Activated T-helper 2 cell treated with anti-CD3 and anti-CD28 coated beads, Interferon-gamma antibody, Interleukin-2, Interleukin-4, amounts not matched to agents 10 μg/mL and 5 μg/mL and 100 μg/mL, durations not matched to agents 14 hours and 24 hours and 36 hours (primary cell): ENCODE measurements around the gene AGAP1. TPM values are rescaled to one million over a fixed set of nuclear protein-coding genes. Genes with fewer than 3 reads are reported as not detected.

Experiments used
- DNase-seq: peaks from one replicate; pipeline ENCODE4 v3.0.0; 2021; ENCODE audit warnings: low spot score
- H3K27ac Mint-ChIP-seq: one replicate; pipeline ENCODE4 v1.8.0; 2021; ENCODE audit warnings: mixed read lengths
- H3K27me3 Mint-ChIP-seq: one replicate; pipeline ENCODE4 v1.8.0; 2021; ENCODE audit warnings: low read depth, mixed read lengths
- H3K36me3 Mint-ChIP-seq: one replicate; pipeline ENCODE4 v1.8.0; 2021; ENCODE audit warnings: low read depth, mixed read lengths
- H3K4me1 Mint-ChIP-seq: one replicate; pipeline ENCODE4 v1.8.0; 2021; ENCODE audit warnings: low read depth, mixed read lengths
- H3K4me3 Mint-ChIP-seq: one replicate; pipeline ENCODE4 v1.8.0; 2021; ENCODE audit warnings: low read depth, mild to moderate bottlenecking, moderate library complexity, mixed read lengths
- H3K9me3 Mint-ChIP-seq: one replicate; pipeline ENCODE4 v1.8.0; 2021; ENCODE audit warnings: mixed read lengths
- intact Hi-C: fragments of 100-400 bp; cut with micrococcal nuclease; formaldehyde crosslinking; loops from one replicate; pipeline ENCODE4 v1.15.1; 2023
- total RNA-seq: library from RNA; stranded (reverse); gene quantifications from 2 replicates; pipeline ENCODE4 v1.2.3, GENCODE V29; 2022

The AGAP1 gene
- total RNA-seq, 1 donor from 2014 or later, result 1.8 TPM

GRCh38 chr2:235949567-235950472, 456.0 kb downstream of the AGAP1 start:
- DNase-seq, result no peak
- Mint-ChIP-seq H3K9me3 (no peaks in the 10 kb centered on the region), H3K4me3 (no peak overlapping the region), H3K36me3 (no peaks in the 10 kb centered on the region), H3K27me3 (peaks cover 39% of the 10 kb centered on the region), H3K27ac (no peak overlapping the region), H3K4me1 (peaks cover 13% of the 10 kb centered on the region)
- intact Hi-C loops, result no loop called here

GRCh38 chr2:235950473-235950809, 456.6 kb downstream of the AGAP1 start:
- Mint-ChIP-seq H3K9me3 (no peaks in the 10 kb centered on the region), H3K4me1 (peaks cover 13% of the 10 kb centered on the region), H3K27me3 (peaks cover 43% of the 10 kb centered on the region), H3K27ac (no peak overlapping the region), H3K36me3 (no peaks in the 10 kb centered on the region), H3K4me3 (no peak overlapping the region)
- no peak for DNase-seq
- intact Hi-C loops, result no loop called here

- peaks cover 45% of the 10 kb centered on the region for H3K27me3 Mint-ChIP-seq
- peaks cover 13% of the 10 kb centered on the region for H3K4me1 Mint-ChIP-seq
- intact Hi-C loops, result no loop called here
- no peak overlapping the region for H3K27ac Mint-ChIP-seq
- no peak for DNase-seq
- no peaks in the 10 kb centered on the region for H3K36me3 Mint-ChIP-seq
- H3K4me3 Mint-ChIP-seq, result no peak overlapping the region
- H3K9me3 Mint-ChIP-seq, result no peaks in the 10 kb centered on the region
These were observed 457.6 kb downstream of the AGAP1 start for GRCh38 chr2:235951493-235951892.

GRCh38 chr2:235951982-235952381, 458.1 kb downstream of the AGAP1 start:
- Mint-ChIP-seq H3K9me3 (no peaks in the 10 kb centered on the region), H3K27me3 (peaks cover 48% of the 10 kb centered on the region), H3K36me3 (no peaks in the 10 kb centered on the region), H3K27ac (no peak overlapping the region), H3K4me1 (peaks cover 13% of the 10 kb centered on the region), H3K4me3 (no peak overlapping the region)
- DNase-seq, result peak; percentile 48
- intact Hi-C loops, result no loop called here

GRCh38 chr2:235952714-235953113, 458.9 kb downstream of the AGAP1 start:
- intact Hi-C loops, result no loop called here
- DNase-seq, result no peak
- no peak overlapping the region for H3K4me3 Mint-ChIP-seq
- no peaks in the 10 kb centered on the region for H3K36me3 Mint-ChIP-seq
- H3K27ac Mint-ChIP-seq, result no peak overlapping the region
- H3K9me3 Mint-ChIP-seq, result no peaks in the 10 kb centered on the region
- peaks cover 50% of the 10 kb centered on the region for H3K27me3 Mint-ChIP-seq
- peaks cover 13% of the 10 kb centered on the region for H3K4me1 Mint-ChIP-seq

GRCh38 chr2:235954281-235954680, 460.4 kb downstream of the AGAP1 start:
- Mint-ChIP-seq H3K4me3 (no peak overlapping the region), H3K27me3 (peaks cover 44% of the 10 kb centered on the region), H3K4me1 (peaks cover 13% of the 10 kb centered on the region), H3K36me3 (no peaks in the 10 kb centered on the region), H3K27ac (no peak overlapping the region), H3K9me3 (no peaks in the 10 kb centered on the region)
- DNase-seq, result no peak
- intact Hi-C loops, result no loop called here

- intact Hi-C loops, result no loop called here
- Mint-ChIP-seq H3K27ac (no peak overlapping the region), H3K27me3 (peaks cover 37% of the 10 kb centered on the region), H3K36me3 (no peaks in the 10 kb centered on the region), H3K9me3 (no peaks in the 10 kb centered on the region), H3K4me3 (no peak overlapping the region), H3K4me1 (peaks cover 13% of the 10 kb centered on the region)
- DNase-seq, result no peak
These were observed 461.1 kb downstream of the AGAP1 start for GRCh38 chr2:235954888-235955480.

- H3K4me3 Mint-ChIP-seq, result no peak overlapping the region
- H3K27ac Mint-ChIP-seq, result no peak overlapping the region
- no peaks in the 10 kb centered on the region for H3K9me3 Mint-ChIP-seq
- H3K36me3 Mint-ChIP-seq, result no peaks in the 10 kb centered on the region
- H3K4me1 Mint-ChIP-seq, result peaks cover 13% of the 10 kb centered on the region
- H3K27me3 Mint-ChIP-seq, result peaks cover 34% of the 10 kb centered on the region
- intact Hi-C loops, result no loop called here
- no peak for DNase-seq
These were observed 461.8 kb downstream of the AGAP1 start for GRCh38 chr2:235955664-235956063.

- intact Hi-C loops, result no loop called here
- H3K4me1 Mint-ChIP-seq, result peaks cover 9% of the 10 kb centered on the region
- DNase-seq, result no peak
- no peak overlapping the region for H3K4me3 Mint-ChIP-seq
- H3K36me3 Mint-ChIP-seq, result no peaks in the 10 kb centered on the region
- peaks cover 29% of the 10 kb centered on the region for H3K27me3 Mint-ChIP-seq
- no peaks in the 10 kb centered on the region for H3K9me3 Mint-ChIP-seq
- no peak overlapping the region for H3K27ac Mint-ChIP-seq
These were observed 462.6 kb downstream of the AGAP1 start for GRCh38 chr2:235956281-235956970.

- DNase-seq, result no peak
- Mint-ChIP-seq H3K4me1 (peaks cover 2% of the 10 kb centered on the region), H3K9me3 (no peaks in the 10 kb centered on the region), H3K27me3 (peaks cover 23% of the 10 kb centered on the region), H3K27ac (no peak overlapping the region), H3K36me3 (no peaks in the 10 kb centered on the region), H3K4me3 (no peak overlapping the region)
- intact Hi-C loops, result no loop called here
These were observed 463.4 kb downstream of the AGAP1 start for GRCh38 chr2:235957251-235957650.

GRCh38 chr2:235958221-235958930, 464.5 kb downstream of the AGAP1 start:
- intact Hi-C loops, result no loop called here
- Mint-ChIP-seq H3K36me3 (no peaks in the 10 kb centered on the region), H3K27ac (no peak overlapping the region), H3K4me3 (no peak overlapping the region), H3K9me3 (no peaks in the 10 kb centered on the region), H3K4me1 (no peaks in the 10 kb centered on the region), H3K27me3 (peaks cover 18% of the 10 kb centered on the region)
- no peak for DNase-seq

- no peaks in the 10 kb centered on the region for H3K9me3 Mint-ChIP-seq
- H3K27me3 Mint-ChIP-seq, result peaks cover 18% of the 10 kb centered on the region
- no peak overlapping the region for H3K27ac Mint-ChIP-seq
- intact Hi-C loops, result no loop called here
- H3K4me1 Mint-ChIP-seq, result no peaks in the 10 kb centered on the region
- H3K4me3 Mint-ChIP-seq, result no peak overlapping the region
- H3K36me3 Mint-ChIP-seq, result no peaks in the 10 kb centered on the region
- no peak for DNase-seq
These were observed 465.1 kb downstream of the AGAP1 start for GRCh38 chr2:235958931-235959410.
